Panc1 (cell line): ENCODE data around the gene NUMBL. TPM values are rescaled to one million over a fixed set of nuclear protein-coding genes. Genes with fewer than 3 reads are reported as not detected.

Experiments used
- ATAC-seq: fragments of 200-7000 bp; cut with Tn5 transposase; 2 replicates; pipeline ENCODE4 v1.9.1; 2020; ENCODE audit warnings: mild to moderate bottlenecking, moderate library complexity
- BruUV-seq: library from RNA; stranded (reverse); fragments of 400-500 nt; replicated peaks from 2 replicates; lab custom pipeline; 2021; lab: Mats Ljungman, UMichigan
- CTCF ChIA-PET: fragments of 300-600 bp; sonication (Branson Sonifier 250); formaldehyde crosslinking; loops from one replicate; lab custom pipeline; 2022; ENCODE audit warnings: antibody characterized with exemption; lab: Charles Lee
- POLR2A ChIA-PET: fragments of 300-600 bp; sonication (Branson Sonifier 250); formaldehyde crosslinking; loops from one replicate; lab custom pipeline; 2022; ENCODE audit warnings: antibody characterized with exemption; lab: Charles Lee
- DNase-seq: peaks from one replicate; pipeline ENCODE4 v3.0.0-alpha.2; 2010; ENCODE audit warnings: low read depth, low spot score
- H3K27ac ChIP-seq: 2 replicates; pipeline ENCODE4 v1.5.1; 2011; ENCODE audit warnings: mild to moderate bottlenecking, low read length, inconsistent platforms
- H3K27me3 ChIP-seq: fragments of 200-500 bp; sonication (Bioruptor generic); 2 replicates; pipeline ENCODE4 v1.6.0; 2014; ENCODE audit warnings: low read length, inconsistent platforms; ENCODE audit not compliant: control insufficient read depth, insufficient read depth
- H3K36me3 ChIP-seq: fragments of 200-500 bp; sonication (Bioruptor generic); 2 replicates; pipeline ENCODE4 v1.5.1; 2014; ENCODE audit warnings: inconsistent platforms, mild to moderate bottlenecking, low read length, moderate library complexity; ENCODE audit not compliant: control insufficient read depth, insufficient read depth
- H3K4me1 ChIP-seq: 2 replicates; pipeline ENCODE4 v1.5.1; 2011; ENCODE audit warnings: inconsistent platforms, mild to moderate bottlenecking, low read length, moderate library complexity; ENCODE audit not compliant: control insufficient read depth, insufficient read depth
- H3K4me3 ChIP-seq, 2 experiments: 2 replicates each; pipeline ENCODE4 v1.5.1; 2011 to 2012; ENCODE audit warnings: low read depth in 2 of 2, low read length in 2 of 2, mild to moderate bottlenecking in 2 of 2, inconsistent platforms in 1 of 2, moderate library complexity in 1 of 2
- H3K9me3 ChIP-seq: fragments of 200-500 bp; sonication (Bioruptor generic); 2 replicates; pipeline ENCODE4 v1.5.1; 2014; ENCODE audit warnings: low read depth, mild to moderate bottlenecking, inconsistent platforms, low read length, moderate library complexity; ENCODE audit not compliant: control insufficient read depth, insufficient read depth
- CTCF ChIP-seq: fragments of 450-650 bp; IDR thresholded peaks from 2 replicates; pipeline ENCODE4 v1.5.1; 2017; ENCODE audit warnings: mild to moderate bottlenecking
- POLR2AphosphoS5 ChIP-seq: IDR thresholded peaks from 2 replicates; pipeline ENCODE4 v1.6.1; 2012; ENCODE audit warnings: mild to moderate bottlenecking, low read depth, low read length, moderate library complexity
- REST ChIP-seq, 2 experiments: IDR thresholded peaks; 2 replicates each; pipeline ENCODE4 v1.6.1; 2011 to 2012; ENCODE audit warnings: low read depth in 2 of 2, control low read depth in 1 of 2, low read length in 1 of 2, mild to moderate bottlenecking in 1 of 2, moderate library complexity in 1 of 2; ENCODE audit not compliant: insufficient read depth in 1 of 2
- SIN3A ChIP-seq: IDR thresholded peaks from 2 replicates; pipeline ENCODE4 v1.6.1; 2012; ENCODE audit warnings: low read depth, mild to moderate bottlenecking, low read length, moderate library complexity, borderline replicate concordance; ENCODE audit not compliant: insufficient read depth
- TCF7L2 ChIP-seq: IDR thresholded peaks from 2 replicates; pipeline ENCODE4 v1.6.1; 2011; ENCODE audit warnings: mild to moderate bottlenecking, low read depth, low read length, inconsistent platforms
- in situ Hi-C: cut with HindIII; loops from 2 replicates; pipeline ENCODE4 v1.10.0; 2016; ENCODE audit warnings: low sequenced_read_pairs, low pct_unique_long_range_greater_than_20kb
- intact Hi-C: fragments of 100-400 bp; cut with micrococcal nuclease; formaldehyde crosslinking; loops from one replicate; pipeline ENCODE4 v1.10.0; 2022; ENCODE audit not compliant: unreplicated experiment
- total RNA-seq: library from RNA; stranded (reverse); gene quantifications from one replicate; pipeline ENCODE4 v1.2.1, GENCODE V29; 2021; ENCODE audit not compliant: unreplicated experiment

Gene NUMBL
- total RNA-seq, 1 experiment from 2014 or later = 27.6 TPM

- no peak for TF ChIP-seq POLR2AphosphoS5
- TF ChIP-seq TCF7L2 = no peak
- no peak overlapping the region for H3K4me3 ChIP-seq
- ChIA-PET CTCF (no interaction called here), POLR2A (no interaction called here)
- ATAC-seq = no peak
- H3K4me1 ChIP-seq = no peaks in the 10 kb centered on the region
- DNase-seq = no peak
- no peaks in the 10 kb centered on the region for H3K36me3 ChIP-seq
- H3K9me3 ChIP-seq = no peaks in the 10 kb centered on the region
- BruUV-seq = no TSS peak
- no peak overlapping the region for H3K27ac ChIP-seq
- intact Hi-C loops (no loop called here), in situ Hi-C loops (no loop called here)
- no peaks in the 10 kb centered on the region for H3K27me3 ChIP-seq
These were observed 9.4 kb downstream of the NUMBL start for GRCh38 chr19:40681039-40681438.

GRCh38 chr19:40677156-40677555 lies 13.3 kb downstream of the NUMBL start:
- ChIA-PET CTCF (no interaction called here), POLR2A (no interaction called here)
- TF ChIP-seq CTCF (no peak), POLR2AphosphoS5 (no peak), SIN3A (no peak), REST (IDR thresholded peaks at IDR 0.05; ENCODE audit: insufficient read depth in 1 of 2, low read depth in 2 of 2, low read length in 1 of 2) (no peak), TCF7L2 (no peak)
- H3K36me3 ChIP-seq = peaks cover 2% of the 10 kb centered on the region; the same call in 1 of the 2 replicates
- no peak for ATAC-seq
- BruUV-seq = no TSS peak
- H3K27me3 ChIP-seq = no peaks in the 10 kb centered on the region
- intact Hi-C loops (no loop called here), in situ Hi-C loops (no loop called here)
- no peak overlapping the region for H3K27ac ChIP-seq
- H3K4me3 ChIP-seq = no peak overlapping the region
- no peak for DNase-seq
- no peaks in the 10 kb centered on the region for H3K4me1 ChIP-seq
- H3K9me3 ChIP-seq = no peaks in the 10 kb centered on the region

- ChIA-PET POLR2A (no interaction called here), CTCF (no interaction called here)
- TF ChIP-seq TCF7L2 (no peak), SIN3A (no peak), REST (IDR thresholded peaks at IDR 0.05; ENCODE audit: insufficient read depth in 1 of 2, low read depth in 2 of 2, low read length in 1 of 2) (no peak), POLR2AphosphoS5 (no peak), CTCF (no peak)
- H3K27me3 ChIP-seq = no peaks in the 10 kb centered on the region
- H3K4me3 ChIP-seq = no peak overlapping the region
- H3K9me3 ChIP-seq = no peaks in the 10 kb centered on the region
- in situ Hi-C loops (no loop called here), intact Hi-C loops (no loop called here)
- BruUV-seq = no TSS peak
- no peaks in the 10 kb centered on the region for H3K4me1 ChIP-seq
- H3K27ac ChIP-seq = no peak overlapping the region
- ATAC-seq = no peak
- peaks cover 2% of the 10 kb centered on the region; the same call in 1 of the 2 replicates for H3K36me3 ChIP-seq
- DNase-seq = no peak
These were observed 16.2 kb downstream of the NUMBL start for GRCh38 chr19:40674291-40674690.
